NCI-H524 (cell line): ENCODE measurements around the gene CRYL1.
"Not testable (repeated sequence)": the region's sequence is repeated elsewhere in the genome, so short reads cannot be mapped to it uniquely, and the experiment has no call there.

Source experiments
- DNase-seq, 2 experiments: peaks; one replicate each; lab custom pipeline; 2025; lab: John Stamatoyannopoulos, UW

The CRYL1 gene

GRCh38 chr13:20448470-20448869 lies 77.2 kb downstream of the CRYL1 start:
- no peak for DNase-seq

- DNase-seq: no peak
These were observed 78.8 kb downstream of the CRYL1 start for GRCh38 chr13:20446900-20447299.

GRCh38 chr13:20446405-20446804 lies 79.3 kb downstream of the CRYL1 start:
- no peak for DNase-seq

GRCh38 chr13:20442798-20443381 lies 82.8 kb downstream of the CRYL1 start:
- DNase-seq: no peak

GRCh38 chr13:20442375-20442774 lies 83.3 kb downstream of the CRYL1 start:
- no peak for DNase-seq

- DNase-seq: no peak
These were observed 83.8 kb downstream of the CRYL1 start for GRCh38 chr13:20441879-20442278.

- DNase-seq: no peak
These were observed 84.6 kb downstream of the CRYL1 start for GRCh38 chr13:20441056-20441455.

GRCh38 chr13:20439261-20439660 lies 86.4 kb downstream of the CRYL1 start:
- no peak for DNase-seq

- no peak for DNase-seq
These were observed 86.9 kb downstream of the CRYL1 start for GRCh38 chr13:20438801-20439200.

GRCh38 chr13:20436505-20436904 lies 89.2 kb downstream of the CRYL1 start:
- no peak for DNase-seq

- DNase-seq: no peak
These were observed 89.9 kb downstream of the CRYL1 start for GRCh38 chr13:20435616-20436368.

GRCh38 chr13:20434210-20434609 lies 91.4 kb downstream of the CRYL1 start:
- not testable (repeated sequence) for DNase-seq

- DNase-seq: no peak
These were observed 93.8 kb downstream of the CRYL1 start for GRCh38 chr13:20431687-20432384.

GRCh38 chr13:20431080-20431479 lies 94.6 kb downstream of the CRYL1 start:
- DNase-seq: peak; percentile 27 to 89

- DNase-seq: no peak
These were observed 95.4 kb downstream of the CRYL1 start for GRCh38 chr13:20430296-20430695.

- DNase-seq: no peak
These were observed 96.0 kb downstream of the CRYL1 start for GRCh38 chr13:20429682-20430081.

GRCh38 chr13:20428666-20429644 lies 96.7 kb downstream of the CRYL1 start:
- no peak for DNase-seq

- no peak for DNase-seq
These were observed 98.8 kb downstream of the CRYL1 start for GRCh38 chr13:20426766-20427448.

GRCh38 chr13:20425819-20426219 lies 99.8 kb downstream of the CRYL1 start:
- DNase-seq: no peak

GRCh38 chr13:20424949-20425348 lies 100.7 kb downstream of the CRYL1 start:
- DNase-seq: no peak

- no peak for DNase-seq
These were observed 101.2 kb downstream of the CRYL1 start for GRCh38 chr13:20424559-20424852.

- no peak for DNase-seq
These were observed 103.3 kb downstream of the CRYL1 start for GRCh38 chr13:20422362-20422761.
